SK-N-DZ (cell line): ENCODE measurements around the gene MRPL57. TPM values are rescaled to one million over a fixed set of nuclear protein-coding genes. Genes with fewer than 3 reads are reported as not detected.
A peak's percentile ranks its signal among the peaks of the same experiment; 100 is the strongest.
"Not testable (repeated sequence)": the region's sequence is repeated elsewhere in the genome, so short reads cannot be mapped to it uniquely, and the experiment has no call there.

Experiments used
- DNase-seq: peaks from one replicate; pipeline ENCODE4 v3.0.0-alpha.2; 2015; ENCODE audit warnings: low spot score
- polyA plus RNA-seq, 2 experiments: library from polyadenylated mRNA; depleted of rRNA; stranded (reverse); fragments of >200 nt; gene quantifications; 2 replicates each; pipeline ENCODE4 v1.2.3, GENCODE V29; 2014

Gene MRPL57
- polyA plus RNA-seq (2014; cell fraction: cytosol; rRNA removed), result 28.0 and 40.6 TPM in 2 replicates
- polyA plus RNA-seq (2014; cell fraction: nucleus; rRNA removed), result 21.0 and 30.7 TPM in 2 replicates

DNA sequence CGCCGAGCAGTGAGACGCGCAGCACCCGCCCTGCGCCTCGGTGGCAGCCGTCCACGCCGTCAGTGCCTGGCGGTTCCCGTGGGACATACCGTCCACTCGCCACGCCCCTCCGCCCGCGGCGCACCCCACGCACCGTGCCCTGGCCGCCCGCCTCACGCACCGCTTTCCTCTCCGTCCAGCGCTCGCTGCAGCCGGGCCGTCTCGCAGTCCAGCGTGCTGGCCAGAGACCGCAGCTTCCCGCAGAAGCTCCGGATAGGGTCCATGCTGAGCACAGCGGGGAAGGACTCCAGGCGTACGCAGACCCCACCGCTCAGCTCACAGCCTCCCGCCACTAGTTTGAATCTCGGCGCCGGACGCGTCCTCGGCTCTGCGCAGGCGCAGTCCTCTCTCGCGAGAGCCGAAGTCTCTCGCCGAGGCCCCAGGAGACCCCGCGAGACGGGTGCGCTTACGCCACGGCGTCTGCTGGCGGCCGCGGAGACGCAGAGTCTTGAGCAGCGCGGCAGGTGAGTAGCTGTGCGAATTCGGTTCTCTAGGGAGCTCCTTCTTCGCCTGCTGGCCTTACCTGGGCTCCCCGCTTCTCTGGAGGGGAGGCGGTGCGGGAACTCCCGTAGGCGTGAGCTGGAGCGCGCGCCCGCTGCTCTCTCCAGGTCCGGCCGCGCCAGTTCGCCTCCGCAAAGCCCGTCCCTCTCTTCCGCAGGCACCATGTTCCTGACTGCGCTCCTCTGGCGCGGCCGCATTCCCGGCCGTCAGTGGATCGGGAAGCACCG lies at the start of gene MRPL57, which contains the start of gene SKA3:
Gene MRPL57, plus strand, starts transcription at position 444 of the 767 bp plus-strand sequence. Its CDS starts 259 bp downstream, at position 703.
Gene SKA3, minus strand, starts transcription at position 338 of the 767 bp plus-strand sequence. Its CDS starts 75 bp downstream, at position 263.
- peak; percentile 95 for DNase-seq

DNA sequence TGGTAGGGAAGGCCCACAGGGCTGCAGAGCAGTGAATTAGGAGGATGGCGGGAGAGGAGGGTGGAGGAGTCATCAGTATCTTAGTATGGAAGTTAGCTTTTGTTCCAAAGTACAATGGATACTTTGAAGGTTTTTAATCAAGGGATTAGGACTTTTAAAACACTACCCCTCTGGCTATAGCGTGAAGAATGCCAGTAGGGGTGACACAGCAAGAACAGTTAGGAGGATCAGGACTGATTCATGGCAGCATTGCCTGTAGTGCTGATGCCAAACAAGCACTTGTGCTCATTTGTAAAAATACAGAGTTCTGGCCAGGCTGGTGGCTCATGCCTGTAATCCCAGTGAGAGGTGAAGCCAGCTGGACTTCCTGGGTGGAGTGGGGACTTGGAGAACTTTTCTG lies 46.3 kb upstream of the MRPL57 start:
- DNase-seq, result no peak

DNA sequence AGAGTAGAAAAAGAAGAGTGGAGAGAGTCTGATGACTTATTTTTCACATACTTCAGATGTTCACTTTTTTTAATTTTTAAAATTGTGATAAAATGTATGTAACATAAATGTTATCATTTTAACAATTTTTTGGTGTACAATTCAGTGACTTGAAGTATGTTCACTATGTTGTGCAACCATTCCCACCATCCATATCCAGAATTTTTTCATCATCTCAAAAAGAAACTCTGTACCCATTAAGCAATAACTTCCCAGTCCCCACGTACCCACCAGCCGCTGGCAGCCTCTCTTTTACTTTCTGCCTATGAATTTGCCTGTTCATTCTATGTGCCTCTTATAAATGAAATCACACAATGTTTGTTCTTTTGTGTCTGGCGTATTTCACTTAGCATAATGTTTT lies 43.4 kb upstream of the MRPL57 start:
- DNase-seq, result no peak

DNA sequence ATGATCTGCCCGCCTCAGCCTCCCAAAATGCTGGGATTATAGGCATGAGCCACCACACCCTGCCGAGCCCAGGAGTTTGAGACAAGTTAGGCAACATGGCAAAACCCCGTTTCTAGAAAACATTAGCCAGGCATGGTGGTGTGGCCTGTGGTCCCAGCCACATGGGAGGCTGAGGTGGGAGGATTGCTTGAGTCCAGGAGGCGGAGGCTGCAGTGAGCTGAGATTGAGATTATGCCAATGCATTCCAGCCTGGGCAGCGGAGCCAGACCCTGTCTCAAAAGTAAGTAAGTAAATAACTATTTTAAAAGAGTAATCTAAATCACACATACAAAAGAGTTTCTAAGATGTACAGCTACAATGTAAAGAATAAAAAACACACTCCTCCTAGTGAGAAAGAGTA lies 42.0 kb upstream of the MRPL57 start:
- DNase-seq, result no peak

DNA sequence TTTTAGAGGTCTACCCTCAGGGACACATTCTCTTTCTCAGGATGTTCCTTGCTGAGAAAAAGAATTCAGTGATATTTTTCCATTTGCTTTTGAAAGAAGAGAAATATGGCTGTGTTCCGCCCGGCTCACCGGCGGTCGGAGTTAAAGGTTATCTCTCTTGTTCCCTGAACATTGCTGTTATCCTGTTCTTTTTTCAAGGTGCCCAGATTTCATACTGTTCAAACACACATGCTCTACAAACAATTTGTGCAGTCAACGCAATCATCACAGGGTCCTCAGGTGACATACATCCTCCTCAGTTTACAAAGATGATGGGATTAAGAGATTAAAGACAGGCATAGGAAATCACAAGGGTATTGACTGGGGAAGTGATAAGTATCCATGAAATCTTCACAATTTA lies 40.6 kb upstream of the MRPL57 start:
- not testable (repeated sequence) for DNase-seq

DNA sequence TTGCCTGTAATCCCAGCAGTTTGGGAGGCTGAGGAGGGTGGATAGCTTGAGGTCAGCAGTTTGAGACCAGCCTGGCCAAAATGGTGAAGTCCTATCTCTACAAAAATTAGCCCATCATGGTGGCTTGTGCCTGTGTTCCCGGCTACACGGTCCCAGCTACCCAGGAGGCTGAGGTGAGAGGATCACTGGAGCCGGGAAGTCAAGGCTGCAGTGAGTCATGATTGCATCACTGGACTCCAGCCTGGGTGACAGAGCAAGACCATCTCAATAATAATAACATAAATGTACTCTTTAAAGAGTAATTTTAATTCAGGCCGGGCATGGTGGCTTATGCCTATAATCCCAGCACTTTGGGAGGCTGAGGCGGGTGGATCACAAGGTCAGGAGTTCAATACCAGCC lies 38.8 kb upstream of the MRPL57 start:
- no peak for DNase-seq

DNA sequence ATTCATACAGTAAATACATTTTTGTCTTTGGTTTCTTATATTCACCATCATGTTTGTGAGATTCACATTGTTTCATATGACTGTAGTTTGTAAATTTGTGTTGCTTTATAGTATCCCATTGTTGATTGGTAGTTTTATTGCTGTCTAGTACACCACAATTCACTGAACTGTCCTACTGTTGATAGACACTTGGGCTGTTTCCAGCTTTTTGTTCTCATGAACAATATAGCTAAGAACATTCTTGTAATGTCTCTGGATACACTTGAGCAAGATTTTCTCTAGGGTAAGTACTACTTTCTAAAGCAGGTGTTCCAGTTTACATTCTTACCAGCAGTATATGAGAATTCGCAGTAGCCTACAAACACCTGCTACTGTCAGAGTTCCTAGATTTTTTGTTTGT lies 37.9 kb upstream of the MRPL57 start:
- no peak for DNase-seq

DNA sequence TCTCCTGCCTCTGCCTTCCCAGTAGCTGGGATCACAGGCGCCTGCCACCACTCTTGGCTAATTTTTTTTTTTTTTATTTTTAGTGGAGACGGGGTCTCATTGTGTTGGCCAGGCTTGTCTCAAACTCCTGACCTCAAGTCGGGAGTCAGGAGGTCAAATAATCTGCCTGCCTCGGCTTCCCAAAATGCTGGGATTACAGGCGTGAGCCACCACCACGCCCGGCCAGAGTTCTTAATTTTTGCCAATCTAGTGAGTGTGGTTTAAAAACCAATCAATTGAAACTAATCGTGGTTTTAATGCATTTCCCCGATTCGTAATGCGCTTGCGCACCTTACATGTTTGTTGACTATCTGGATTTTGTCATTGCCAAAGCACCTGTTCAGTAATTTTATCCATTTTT lies 37.1 kb upstream of the MRPL57 start:
- no peak for DNase-seq

DNA sequence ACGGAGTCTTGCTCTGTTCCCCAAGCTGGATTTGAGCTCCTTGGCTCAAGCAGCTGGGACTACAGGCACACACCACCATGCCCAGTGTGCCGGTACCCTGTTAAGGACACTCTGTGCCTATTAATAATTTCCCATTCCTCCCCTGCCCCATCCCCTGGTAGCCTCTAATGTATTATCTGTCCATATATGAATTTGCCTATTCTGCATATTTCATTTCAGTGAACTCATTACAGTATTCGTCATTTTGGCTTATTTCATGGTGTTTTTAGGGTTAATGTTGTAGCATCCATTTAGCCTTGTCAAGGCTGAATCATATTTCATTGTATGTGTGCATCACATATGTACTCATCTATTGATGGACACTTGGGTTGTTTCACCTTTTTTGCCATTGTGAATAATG lies 33.7 kb upstream of the MRPL57 start:
- DNase-seq, result no peak

DNA sequence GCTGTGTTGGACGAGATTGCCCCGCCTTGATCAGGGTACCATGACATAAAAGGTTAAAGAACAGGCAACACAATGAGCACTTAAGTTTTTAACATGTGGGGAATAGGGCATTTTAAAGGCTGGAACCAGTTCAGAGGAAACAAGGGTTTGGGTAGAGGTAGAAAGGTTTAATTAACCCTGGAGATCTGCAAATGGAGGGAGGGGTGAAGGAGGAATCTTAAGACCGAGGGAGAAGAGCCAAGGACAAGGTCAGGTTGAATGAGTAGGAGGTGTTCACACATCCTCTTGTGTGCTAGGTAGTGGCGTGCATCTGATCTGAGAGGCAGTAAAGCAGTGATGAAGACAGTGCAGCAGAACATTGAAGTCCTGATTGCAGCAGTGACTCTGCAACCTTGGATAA lies 28.6 kb upstream of the MRPL57 start:
- DNase-seq, result no peak

DNA sequence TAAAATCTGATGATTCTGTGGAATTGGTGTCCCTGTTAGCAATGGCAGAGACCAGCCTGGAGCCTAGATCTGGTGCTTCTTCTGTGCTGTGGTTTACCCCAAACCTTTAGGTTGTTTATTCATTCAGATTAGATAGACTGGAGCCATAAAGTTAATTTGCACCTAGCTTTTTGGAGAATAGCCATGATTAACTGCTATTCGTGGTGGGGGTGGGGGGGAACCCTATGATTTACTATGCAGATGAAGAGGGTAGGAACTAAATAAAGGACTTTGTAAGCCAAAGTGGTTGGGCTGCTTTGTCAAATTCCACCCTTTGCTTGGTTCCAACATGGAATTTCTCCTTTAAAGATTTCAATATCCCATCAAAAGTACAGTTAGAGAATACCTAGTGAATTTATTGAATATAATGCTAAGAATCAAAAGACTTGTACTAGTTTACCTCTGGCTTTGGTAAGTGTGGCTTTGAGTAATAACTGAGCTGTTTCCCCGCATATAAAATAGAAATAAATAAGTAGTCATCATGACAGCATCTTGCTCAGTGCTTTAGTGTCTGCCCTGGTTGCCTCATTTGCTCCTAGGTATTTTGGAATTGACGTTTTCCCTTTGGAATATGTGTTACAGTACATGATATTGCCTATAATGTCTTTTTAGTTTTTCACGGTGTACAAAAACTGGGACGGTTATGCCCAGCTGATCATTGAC lies 27.8 kb upstream of the MRPL57 start:
- DNase-seq, result no peak

DNA sequence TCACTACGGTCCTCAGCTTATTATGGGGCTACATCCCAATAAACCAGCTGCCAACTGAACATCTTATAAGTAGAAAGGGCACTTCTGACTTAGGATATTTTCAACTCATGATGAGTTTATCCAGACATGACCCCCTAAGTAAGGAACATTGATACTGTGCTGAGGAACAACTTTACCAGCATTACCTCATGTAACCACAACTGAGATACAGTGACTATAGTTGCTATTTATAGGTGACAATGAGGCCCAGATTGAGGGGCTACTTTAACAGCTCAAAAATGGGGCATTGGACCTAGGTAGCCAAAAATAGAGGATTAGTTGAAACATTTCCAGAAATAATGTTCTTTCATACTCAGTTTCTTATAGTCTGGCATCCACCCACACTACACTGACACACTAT lies 26.9 kb upstream of the MRPL57 start:
- no peak for DNase-seq

DNA sequence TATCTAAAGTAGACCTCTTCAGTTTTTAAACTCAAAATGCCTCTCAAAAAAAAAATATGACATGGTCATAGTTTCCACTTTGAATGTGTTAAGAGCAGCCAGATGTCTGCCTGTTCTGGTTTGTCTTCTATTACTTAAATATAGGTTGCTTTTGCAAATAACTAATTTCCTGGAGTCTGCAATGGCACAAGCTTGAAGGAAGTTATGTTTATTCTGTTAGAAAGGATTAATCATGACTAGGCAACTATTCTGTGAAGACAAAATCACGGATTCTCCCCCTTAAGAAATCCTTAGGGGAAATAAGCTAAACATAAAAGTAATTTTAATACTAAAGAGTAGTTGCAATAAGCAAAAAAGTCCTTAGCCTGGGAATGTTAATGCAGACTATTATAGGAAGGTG lies 26.4 kb upstream of the MRPL57 start:
- DNase-seq, result no peak

DNA sequence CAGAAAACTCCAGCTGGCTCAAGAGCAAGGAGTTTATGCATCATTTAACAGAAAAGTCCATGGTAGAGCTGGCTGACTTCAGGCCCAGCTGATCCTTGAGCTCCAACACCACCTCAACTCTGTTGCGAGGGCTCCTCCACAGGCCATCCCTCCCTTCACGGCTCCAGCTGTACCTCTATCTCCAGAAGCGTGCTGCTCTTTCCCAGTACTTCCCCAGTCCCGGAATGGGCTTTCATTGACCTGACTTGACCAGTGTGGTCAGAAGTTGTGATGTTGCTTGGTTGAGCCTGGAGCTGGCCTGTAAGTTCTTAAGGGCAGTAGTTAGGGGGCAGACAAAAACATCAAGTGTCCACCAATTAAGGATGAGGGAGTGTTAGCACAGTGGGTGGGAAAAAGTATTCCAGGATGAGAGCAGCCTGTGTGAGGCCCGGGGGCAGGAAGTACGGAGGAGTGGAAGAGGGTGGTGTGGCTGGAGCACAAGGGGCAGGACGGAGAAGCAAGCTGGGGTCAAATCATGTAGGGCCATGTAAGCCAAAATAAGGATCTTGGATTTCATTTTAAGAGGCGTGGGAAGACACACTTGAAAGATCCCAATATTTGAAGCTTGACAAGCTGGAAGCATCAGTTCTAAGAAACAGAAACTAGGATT lies 24.1 kb upstream of the MRPL57 start:
- no peak for DNase-seq

DNA sequence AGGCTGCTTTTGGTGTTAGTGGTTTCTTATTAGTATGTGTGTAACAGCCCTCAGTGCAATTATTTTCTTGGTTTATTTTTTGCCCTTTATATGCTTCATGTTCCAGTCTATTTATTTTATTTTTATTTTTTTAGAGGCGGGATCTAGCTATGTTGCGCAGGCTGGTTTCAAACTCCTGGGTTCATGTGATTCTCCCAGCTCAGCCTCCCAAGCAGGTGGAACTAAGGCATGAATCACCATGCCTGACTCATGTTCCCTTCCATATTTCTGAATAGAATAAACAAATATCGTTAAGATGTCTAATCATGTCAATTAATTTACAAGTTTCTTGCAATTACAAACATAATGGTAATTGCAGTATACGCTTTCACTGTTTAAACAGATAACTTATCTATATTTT lies 11.8 kb upstream of the MRPL57 start:
- no peak for DNase-seq

DNA sequence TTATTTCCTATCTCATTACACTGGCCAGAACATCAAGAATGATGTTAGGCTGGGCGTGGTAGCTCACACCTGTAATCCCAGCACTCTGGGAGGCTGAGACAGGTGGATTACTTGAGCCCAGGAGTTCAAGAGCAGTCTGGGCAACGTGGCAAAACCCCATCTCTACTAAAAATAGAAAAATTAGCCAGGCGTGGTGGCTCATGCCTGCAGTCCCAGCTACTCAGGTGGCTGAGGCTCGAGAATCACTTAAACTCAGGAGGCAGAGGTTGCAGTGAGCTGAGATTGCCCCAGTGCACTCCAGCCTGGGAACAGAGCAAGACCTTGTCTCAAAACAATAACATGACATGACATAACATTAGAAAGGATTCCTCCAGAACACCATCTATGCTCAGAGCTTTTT lies 10.9 kb upstream of the MRPL57 start:
- not testable (repeated sequence) for DNase-seq

DNA sequence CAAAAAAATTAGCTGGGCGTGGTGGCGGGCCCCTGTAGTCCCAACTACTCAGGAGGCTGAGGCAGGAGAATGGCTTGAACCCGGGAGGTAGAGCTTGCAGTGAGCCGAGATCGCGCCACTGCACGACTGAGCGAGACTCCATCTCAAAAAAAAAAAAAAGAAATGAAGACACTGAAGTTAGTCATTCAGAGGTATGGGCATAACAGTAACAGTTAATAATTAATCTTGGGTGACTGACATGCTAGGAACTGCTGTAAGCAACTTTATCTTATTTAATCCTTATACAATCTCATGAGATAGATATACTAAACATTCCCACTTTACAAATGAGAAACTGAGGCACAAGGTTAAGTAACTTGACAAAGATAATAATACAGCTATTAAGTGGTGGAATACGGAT lies 5.0 kb upstream of the MRPL57 start:
- DNase-seq, result no peak

DNA sequence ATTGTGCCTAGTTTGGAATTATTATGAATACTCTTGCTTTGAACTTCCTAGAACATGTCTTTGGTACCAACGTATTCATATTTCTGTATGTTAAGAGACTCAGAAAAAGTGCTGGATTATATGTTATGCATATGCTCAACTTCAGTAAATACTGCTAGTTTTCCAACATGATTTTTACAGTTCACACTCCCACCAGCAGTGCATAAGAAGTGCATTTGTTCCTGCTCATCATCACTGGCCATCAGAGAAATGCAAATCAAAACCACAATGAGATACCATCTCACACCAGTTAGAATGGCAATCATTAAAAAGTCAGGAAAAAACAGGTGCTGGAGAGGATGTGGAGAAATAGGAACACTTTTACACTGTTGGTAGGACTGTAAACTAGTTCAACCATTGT lies 2.7 kb upstream of the MRPL57 start:
- DNase-seq, result not testable (repeated sequence)

DNA sequence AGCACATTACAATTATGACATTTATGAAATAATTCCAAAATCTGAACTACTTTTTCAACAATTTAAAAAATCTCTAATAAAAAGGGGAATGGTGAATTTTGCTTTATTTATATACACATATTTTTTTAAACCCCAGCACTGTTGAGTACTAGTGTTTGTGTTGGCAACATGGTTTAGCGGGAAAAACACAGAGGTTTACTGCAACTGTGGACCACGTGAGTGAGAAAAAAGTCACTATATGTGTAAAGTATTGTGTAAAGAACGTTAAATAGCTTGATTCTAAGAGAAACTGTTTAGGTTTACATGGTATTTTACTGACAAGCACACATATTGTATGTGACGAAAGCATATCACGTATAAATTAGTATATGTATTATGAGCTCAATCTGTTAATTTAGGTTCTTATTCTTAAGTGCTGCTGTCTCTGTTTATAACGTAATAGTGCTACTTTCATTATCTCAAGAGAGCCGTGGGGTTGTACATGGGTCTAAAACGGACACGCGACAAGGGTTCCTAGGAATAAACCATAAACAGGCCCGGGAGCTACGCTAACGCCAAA lies 723 bp upstream of the MRPL57 start:
- DNase-seq, result no peak

DNA sequence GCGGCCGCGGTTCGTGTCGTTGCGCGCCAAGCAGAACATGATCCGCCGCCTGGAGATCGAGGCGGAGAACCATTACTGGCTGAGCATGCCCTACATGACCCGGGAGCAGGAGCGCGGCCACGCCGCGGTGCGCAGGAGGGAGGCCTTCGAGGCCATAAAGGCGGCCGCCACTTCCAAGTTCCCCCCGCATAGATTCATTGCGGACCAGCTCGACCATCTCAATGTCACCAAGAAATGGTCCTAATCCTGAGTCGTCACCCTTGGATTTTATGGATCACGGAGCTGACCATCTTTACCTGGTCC lies 475 bp downstream of the MRPL57 start:
- no peak for DNase-seq

DNA sequence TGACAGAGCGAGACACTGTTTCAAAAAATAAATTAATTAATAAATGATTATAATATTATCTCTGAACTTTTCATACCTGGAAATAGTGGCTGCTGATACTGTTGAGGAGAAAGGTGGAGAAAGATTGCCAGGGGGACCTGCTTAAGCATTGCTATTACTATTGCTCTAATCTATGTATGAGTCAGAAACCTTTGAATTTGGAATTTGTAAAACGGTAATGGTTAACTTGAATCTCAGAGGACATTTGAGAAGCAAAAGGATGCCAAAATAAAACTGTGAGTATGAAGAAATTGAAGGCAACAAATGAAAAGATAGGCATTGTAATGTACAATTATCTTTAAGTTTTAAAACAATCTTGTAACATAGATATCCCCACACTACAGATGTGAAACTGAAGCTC lies 5.2 kb downstream of the MRPL57 start:
- DNase-seq, result no peak

DNA sequence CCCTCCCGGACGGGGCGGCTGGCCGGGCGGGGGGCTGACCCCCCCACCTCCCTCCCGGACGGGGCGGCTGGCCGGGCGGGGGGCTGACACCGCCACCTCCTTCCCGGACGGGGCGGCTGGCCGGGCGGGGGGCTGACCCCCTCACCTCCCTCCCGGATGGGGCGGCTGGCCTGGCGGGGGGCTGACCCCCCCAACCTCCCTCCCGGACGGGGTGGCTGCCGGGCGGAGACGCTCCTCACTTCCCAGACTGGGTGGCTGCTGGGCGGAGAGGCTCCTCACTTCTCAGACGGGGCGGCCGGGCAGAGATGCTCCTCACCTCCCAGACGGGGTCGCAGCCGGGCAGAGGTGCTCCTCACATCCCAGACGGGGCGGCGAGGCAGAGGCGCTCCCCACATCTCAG lies 10.0 kb downstream of the MRPL57 start:
- DNase-seq, result not testable (repeated sequence)
